GM15510 (cell line): ENCODE measurements around the gene PKP4.

Source experiments
- POLR2A ChIP-seq: IDR thresholded peaks from 3 replicates; pipeline ENCODE4 v1.6.1; 2011; ENCODE audit warnings: borderline replicate concordance; ENCODE audit not compliant: insufficient read length; ENCODE audit errors: extremely low read depth

The PKP4 gene

GRCh38 chr2:158729873-158730620, 273.3 kb downstream of the PKP4 start:
- no peak for TF ChIP-seq POLR2A

- TF ChIP-seq POLR2A: no peak
Measured at GRCh38 chr2:158730621-158731140, 273.9 kb downstream of the PKP4 start.

- no peak for TF ChIP-seq POLR2A
Measured at GRCh38 chr2:158731386-158731785, 274.6 kb downstream of the PKP4 start.
